HFFc6 (cell line): ENCODE results near the gene GMPPA. TPM values are rescaled to one million over a fixed set of nuclear protein-coding genes. Genes with fewer than 3 reads are reported as not detected.

Experiments
- DNase-seq: peaks from one replicate; pipeline ENCODE4 v3.0.0-alpha.2; 2018
- H3K27ac Mint-ChIP-seq: 2 replicates; pipeline ENCODE4 v1.8.0; 2020; ENCODE audit warnings: mild to moderate bottlenecking, mixed read lengths
- H3K27me3 Mint-ChIP-seq: 2 replicates; pipeline ENCODE4 v1.8.0; 2021; ENCODE audit warnings: mild to moderate bottlenecking, moderate library complexity, mixed read lengths; ENCODE audit not compliant: insufficient read depth
- H3K36me3 Mint-ChIP-seq: 2 replicates; pipeline ENCODE4 v1.8.0; 2021; ENCODE audit warnings: low read depth, mixed read lengths
- H3K4me1 Mint-ChIP-seq: 2 replicates; pipeline ENCODE4 v1.8.0; 2020; ENCODE audit warnings: low read depth, mixed read lengths
- H3K4me3 Mint-ChIP-seq: 2 replicates; pipeline ENCODE4 v1.8.0; 2020; ENCODE audit warnings: mild to moderate bottlenecking, moderate library complexity, mixed read lengths
- H3K9me3 Mint-ChIP-seq: 2 replicates; pipeline ENCODE4 v1.8.0; 2020; ENCODE audit warnings: mild to moderate bottlenecking, mixed read lengths
- CTCF ChIP-seq: fragments of 200-600 bp; sonication (generic); IDR thresholded peaks from 2 replicates; pipeline ENCODE4 v1.5.0; 2021; ENCODE audit warnings: antibody characterized with exemption, mild to moderate bottlenecking
- total RNA-seq, 6 experiments: library from RNA; stranded (reverse); fragmentation: NEBNext Ultra II Directional; extraction: Animal tissue kit (Norgen Biotek cat#: 25700); gene quantifications; 2 replicates in 1 of 6; 3 replicates in 5 of 6; pipeline ENCODE4 v1.2.3, GENCODE V29; 2021

The GMPPA gene
- total RNA-seq, 6 experiments from 2014 or later: 68.9 to 85.3 (median 74.1) TPM

GRCh38 chr2:219551441-219552381 is 53.0 kb downstream of the GMPPA start:
- peaks cover 2% of the 10 kb centered on the region for H3K27me3 Mint-ChIP-seq
- H3K9me3 Mint-ChIP-seq: no peaks in the 10 kb centered on the region
- DNase-seq: peak; percentile 45
- peaks cover 6% of the 10 kb centered on the region for H3K36me3 Mint-ChIP-seq
- peaks cover 6% of the 10 kb centered on the region; the same call in 1 of the 2 replicates for H3K4me1 Mint-ChIP-seq
- H3K27ac Mint-ChIP-seq: peak overlapping the region; percentile 68; the same call in 1 of the 2 replicates
- no peak for TF ChIP-seq CTCF
- peak overlapping the region; percentile 84 for H3K4me3 Mint-ChIP-seq

GRCh38 chr2:219552382-219553167 is 53.9 kb downstream of the GMPPA start:
- Mint-ChIP-seq H3K27me3 (no peaks in the 10 kb centered on the region; the same call in none of the 2 replicates), H3K4me3 (peak overlapping the region; percentile 84), H3K4me1 (peaks cover 6% of the 10 kb centered on the region; the same call in 1 of the 2 replicates), H3K9me3 (no peaks in the 10 kb centered on the region), H3K27ac (no peak overlapping the region), H3K36me3 (no peaks in the 10 kb centered on the region)
- DNase-seq: peak; percentile 48
- no peak for TF ChIP-seq CTCF

- H3K27ac Mint-ChIP-seq: no peak overlapping the region
- H3K36me3 Mint-ChIP-seq: no peaks in the 10 kb centered on the region
- no peak for DNase-seq
- peaks cover 6% of the 10 kb centered on the region; the same call in 1 of the 2 replicates for H3K4me1 Mint-ChIP-seq
- H3K4me3 Mint-ChIP-seq: peak overlapping the region; percentile 26; the same call in 1 of the 2 replicates
- TF ChIP-seq CTCF: no peak
- no peaks in the 10 kb centered on the region; the same call in none of the 2 replicates for H3K27me3 Mint-ChIP-seq
- H3K9me3 Mint-ChIP-seq: no peaks in the 10 kb centered on the region
Observed at GRCh38 chr2:219553168-219553417, 54.4 kb downstream of the GMPPA start.

GRCh38 chr2:219553463-219553963 is 54.8 kb downstream of the GMPPA start:
- H3K27me3 Mint-ChIP-seq: no peaks in the 10 kb centered on the region; the same call in none of the 2 replicates
- TF ChIP-seq CTCF: no peak
- no peaks in the 10 kb centered on the region for H3K36me3 Mint-ChIP-seq
- peak overlapping the region; percentile 26; the same call in 1 of the 2 replicates for H3K4me3 Mint-ChIP-seq
- no peak for DNase-seq
- no peak overlapping the region for H3K27ac Mint-ChIP-seq
- H3K4me1 Mint-ChIP-seq: peaks cover 6% of the 10 kb centered on the region; the same call in 1 of the 2 replicates
- no peaks in the 10 kb centered on the region for H3K9me3 Mint-ChIP-seq

DNA sequence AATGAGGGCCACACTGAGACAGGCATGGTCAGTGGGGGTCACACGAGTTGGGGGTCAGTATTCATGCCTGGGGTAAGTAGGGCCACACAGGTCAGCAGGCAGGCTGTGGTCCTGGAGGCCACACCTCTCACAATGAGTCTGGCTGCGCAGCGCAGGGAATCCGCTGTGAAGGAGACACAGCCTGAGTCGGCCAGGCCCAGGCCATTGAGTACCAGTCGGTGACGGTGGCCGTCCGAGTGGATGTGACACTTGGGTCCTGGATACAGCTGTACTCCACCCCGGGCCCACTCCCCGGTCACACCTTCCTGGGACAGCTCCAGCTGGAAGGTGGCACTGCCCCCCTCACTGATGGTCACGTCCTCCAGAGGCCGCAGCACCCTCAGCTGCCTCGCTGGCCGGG is 55.7 kb downstream of the GMPPA start:
- no peaks in the 10 kb centered on the region; the same call in none of the 2 replicates for H3K27me3 Mint-ChIP-seq
- no peak overlapping the region for H3K4me3 Mint-ChIP-seq

More for the DNA sequence above, 55.7 kb downstream of the GMPPA start:
- Mint-ChIP-seq H3K27ac (no peak overlapping the region), H3K9me3 (no peaks in the 10 kb centered on the region), H3K4me1 (peaks cover 6% of the 10 kb centered on the region), H3K36me3 (no peaks in the 10 kb centered on the region)
- no peak for TF ChIP-seq CTCF
- DNase-seq: no peak
